ENCODE measurements around the gene ARSJ.

ARSJ gene

GRCh38 chr4:113873508-113873907 lies 105.9 kb downstream of the ARSJ start:
- DNase-seq (ENCODE audit: extremely low spot score): no peak
- TF ChIP-seq CTCF (IDR thresholded peaks at IDR 0.05; ENCODE audit: control extremely low read depth, extremely low read depth, low read depth, missing control alignments): no peak
- ChIA-PET CTCF (interaction anchor here (1.0 to 3.1 kb wide), 4 partner anchors 9 to 24 kb away, joined by 3 to 14 read pairs (median 4); no protein-coding TSS in a partner anchor), POLR2A (no interaction called here)

DNA sequence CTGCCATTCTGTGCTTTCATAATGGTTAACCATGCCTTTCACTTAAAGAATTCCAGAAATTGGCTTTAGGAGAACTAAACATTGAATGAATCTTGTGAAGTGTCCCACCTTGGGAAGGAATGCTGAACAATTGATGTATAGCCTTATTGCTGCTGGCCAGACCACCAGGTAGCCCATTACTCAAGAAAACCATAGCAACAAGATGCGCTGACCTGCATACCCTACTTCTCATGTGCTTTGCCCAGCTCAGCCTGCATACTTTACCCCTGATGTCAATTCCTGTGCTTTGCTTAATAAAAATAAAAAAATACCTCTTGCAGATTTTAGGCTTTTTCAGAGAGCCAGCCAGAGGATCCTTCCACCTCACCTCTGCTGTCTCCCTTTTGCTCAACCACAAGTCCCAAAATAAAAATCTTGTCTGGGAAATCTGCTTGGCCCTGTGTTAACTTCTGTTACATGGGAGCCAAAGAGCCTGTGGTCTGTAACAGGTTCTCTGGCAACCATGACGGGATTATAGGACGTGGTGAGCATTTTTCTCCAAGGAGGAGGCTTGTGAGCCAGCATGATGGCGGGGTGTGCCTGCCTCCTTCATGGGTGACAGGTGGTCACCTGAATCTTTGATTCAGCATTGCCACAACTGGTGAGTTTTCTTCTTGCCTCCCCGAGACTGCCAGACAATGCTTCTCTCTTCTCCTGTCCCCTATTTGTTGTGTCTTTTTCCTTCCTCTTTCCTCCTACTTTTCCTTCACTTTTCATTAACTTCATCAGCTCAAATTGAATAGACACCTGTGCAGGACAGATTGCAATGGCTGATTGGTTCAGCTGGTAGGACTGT lies 106.8 kb downstream of the ARSJ start:
- ChIA-PET POLR2A (no interaction called here), CTCF (interaction anchor here (1.0 to 3.1 kb wide), 2 partner anchors 11 to 18 kb away, joined by 3 to 14 read pairs; no protein-coding TSS in a partner anchor)
- DNase-seq (ENCODE audit: extremely low spot score): no peak
- no peak for TF ChIP-seq CTCF (IDR thresholded peaks at IDR 0.05; ENCODE audit: control extremely low read depth, extremely low read depth, low read depth, missing control alignments)

DNA sequence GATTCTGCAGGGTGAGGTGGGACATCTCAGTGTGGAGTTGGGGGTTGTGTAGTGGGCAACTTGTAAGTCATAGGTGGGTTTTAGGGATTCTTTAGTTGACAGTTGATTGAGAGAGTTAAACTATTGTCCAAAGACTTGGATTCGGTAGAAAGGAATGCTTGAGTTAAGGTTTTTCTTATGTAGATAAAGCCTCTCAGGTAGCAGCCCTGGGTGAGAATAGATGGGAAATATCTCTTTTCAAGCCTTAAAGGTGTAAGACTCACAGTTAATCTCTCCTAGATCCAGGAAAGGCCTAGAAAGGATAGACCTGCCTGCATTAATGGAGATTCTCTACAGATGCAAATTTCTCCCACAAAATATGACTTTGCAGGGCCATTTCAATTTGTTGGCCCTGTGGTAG lies 108.4 kb downstream of the ARSJ start:
- ChIA-PET CTCF (no interaction called here), POLR2A (no interaction called here)
- DNase-seq (ENCODE audit: extremely low spot score): no peak
- TF ChIP-seq CTCF (IDR thresholded peaks at IDR 0.05; ENCODE audit: control extremely low read depth, extremely low read depth, low read depth, missing control alignments): no peak

DNA sequence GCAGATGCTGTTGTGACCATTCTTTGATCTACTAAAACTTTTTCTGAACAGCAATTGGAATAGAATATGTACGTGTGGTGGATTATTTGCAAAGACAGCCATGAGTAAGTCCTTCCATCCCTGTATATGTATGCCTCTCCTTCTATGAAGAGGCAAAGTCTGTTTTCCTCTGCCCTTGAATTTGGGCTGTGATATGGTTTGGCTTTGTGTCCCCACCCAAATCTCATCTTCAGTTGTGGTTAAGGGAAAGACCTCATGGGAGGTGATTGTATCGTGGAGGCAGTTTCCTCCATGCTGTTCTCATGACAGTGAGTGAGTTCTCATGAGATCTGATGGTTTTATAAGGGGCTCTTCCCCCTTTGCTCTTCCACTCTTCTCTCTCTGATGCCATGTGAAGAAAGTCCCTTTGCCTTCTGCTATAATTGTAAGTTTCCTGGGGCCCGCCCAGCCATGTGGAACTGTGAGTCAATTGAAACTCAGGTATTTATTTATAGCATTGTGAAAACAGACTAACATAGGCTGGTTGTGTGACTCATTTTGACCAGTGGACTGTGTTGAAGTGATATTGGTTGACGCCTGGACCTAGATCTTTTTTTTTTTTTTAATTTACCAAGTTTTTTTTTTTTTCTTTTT lies 109.6 kb downstream of the ARSJ start:
- ChIA-PET CTCF (no interaction called here), POLR2A (no interaction called here)
- DNase-seq (ENCODE audit: extremely low spot score): peak; percentile 32
- no peak for TF ChIP-seq CTCF (IDR thresholded peaks at IDR 0.05; ENCODE audit: control extremely low read depth, extremely low read depth, low read depth, missing control alignments)

GRCh38 chr4:113866611-113867010 lies 112.8 kb downstream of the ARSJ start:
- no peak for TF ChIP-seq CTCF (IDR thresholded peaks at IDR 0.05; ENCODE audit: control extremely low read depth, extremely low read depth, low read depth, missing control alignments)
- CTCF ChIA-PET: interaction anchor here (1.1 kb wide), 1 partner anchor 42 kb away, joined by 3 read pairs; no protein-coding TSS in a partner anchor
- POLR2A ChIA-PET: no interaction called here
- DNase-seq (ENCODE audit: extremely low spot score): no peak

GRCh38 chr4:113858924-113859323 lies 120.5 kb downstream of the ARSJ start:
- CTCF ChIA-PET: no interaction called here

More at GRCh38 chr4:113858924-113859323, 120.5 kb downstream of the ARSJ start:
- no peak for DNase-seq (ENCODE audit: extremely low spot score)
- no peak for TF ChIP-seq CTCF (IDR thresholded peaks at IDR 0.05; ENCODE audit: control extremely low read depth, extremely low read depth, low read depth, missing control alignments)
- POLR2A ChIA-PET: no interaction called here
